Cardiac ventricle fibroblast (primary cell): ENCODE measurements around the gene PGK1. TPM values are rescaled to one million over a fixed set of nuclear protein-coding genes. Genes with fewer than 3 reads are reported as not detected.

Source experiments
- total RNA-seq: library from RNA; depleted of rRNA; stranded (reverse); fragments of >200 nt; gene quantifications from 2 replicates; pipeline ENCODE4 v1.2.3, GENCODE V29; 2015

Gene PGK1
- total RNA-seq: 391 and 407 TPM in 2 replicates

GRCh38 chrX:78103623-78104446 is at the start of gene PGK1:
Gene PGK1, plus strand, starts transcription at chrX:78104248. Its CDS starts 93 bp downstream, at chrX:78104341.

DNA sequence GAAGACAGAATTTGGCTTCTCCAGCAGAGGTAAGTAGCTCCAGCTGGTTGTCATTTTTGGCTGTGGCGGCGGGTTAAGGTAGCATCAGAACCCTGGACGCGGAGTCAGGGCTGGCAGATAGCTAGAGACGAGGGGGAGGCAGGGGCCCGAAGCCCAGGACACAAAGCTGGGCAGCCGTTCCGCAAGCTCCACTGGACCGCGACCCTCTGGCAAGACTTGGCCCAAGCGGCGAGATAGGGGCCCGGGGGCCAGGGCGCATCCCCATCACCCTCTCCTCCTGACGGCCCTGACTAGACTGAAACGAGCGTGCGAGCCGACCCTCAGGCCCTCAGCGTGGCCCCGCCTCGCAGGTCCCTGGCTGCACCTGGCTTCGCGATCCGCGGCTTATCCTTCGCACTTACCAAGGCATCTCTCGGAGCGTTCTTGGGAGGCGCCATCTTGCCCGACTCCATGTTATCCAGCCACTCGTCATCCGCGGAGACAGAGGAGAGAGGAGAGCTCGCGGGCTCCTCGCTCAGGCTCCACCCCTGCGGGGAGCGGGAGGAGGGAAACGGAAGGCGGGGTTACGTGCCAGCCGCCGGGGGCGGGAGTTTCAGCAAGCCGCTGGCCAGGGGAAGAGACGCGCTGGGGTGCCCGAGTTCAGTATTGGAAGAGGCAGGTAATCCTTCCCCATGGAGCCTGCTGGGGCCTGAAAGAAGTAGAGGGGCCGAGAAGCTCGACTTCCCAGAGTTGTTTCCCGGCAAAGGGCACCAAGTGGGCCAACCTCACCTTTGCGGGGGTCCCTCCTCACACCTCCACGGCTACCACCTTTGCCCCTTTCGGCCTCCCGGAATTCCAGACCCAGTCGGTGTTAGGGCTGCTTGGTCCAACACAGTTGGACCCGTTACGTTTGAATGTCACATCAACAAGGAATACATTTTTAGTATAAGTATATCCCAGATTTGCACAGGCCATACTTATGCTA is 35.4 kb downstream of the PGK1 start, which contains the start of gene TAF9B:
Gene TAF9B (minus strand): TSS at position 491 of the 964 bp plus-strand sequence. CDS start 39 bp downstream, at position 452.

Other genes with a start within 250 kb of the PGK1 start
- gene MAGT1, start 208.8 kb upstream of the PGK1 start, total RNA-seq: 47.1 and 72.7 TPM in 2 replicates
- gene COX7B, start 204.8 kb upstream of the PGK1 start, total RNA-seq: 363 and 399 TPM in 2 replicates
- gene ATP7A, start 193.6 kb upstream of the PGK1 start, total RNA-seq: 6.7 and 6.9 TPM in 2 replicates
- not detected in 2 replicates for gene PGAM4, start 134.6 kb upstream of the PGK1 start, total RNA-seq
- 9.9 and 14.8 TPM in 2 replicates for gene TAF9B, start 35.4 kb downstream of the PGK1 start, total RNA-seq
- not detected in 2 replicates for gene CYSLTR1, start 223.4 kb downstream of the PGK1 start, total RNA-seq